CD4-positive, alpha-beta T cell treated with Interleukin-15 for 4 hours (primary cell): ENCODE data around the gene RASD1.
"Not testable (repeated sequence)": the region's sequence is repeated elsewhere in the genome, so short reads cannot be mapped to it uniquely, and the experiment has no call there.

Experiments used
- DNase-seq: peaks from one replicate; pipeline ENCODE4 v3.0.0-alpha.2; 2020; ENCODE audit warnings: low spot score

The RASD1 gene

DNA sequence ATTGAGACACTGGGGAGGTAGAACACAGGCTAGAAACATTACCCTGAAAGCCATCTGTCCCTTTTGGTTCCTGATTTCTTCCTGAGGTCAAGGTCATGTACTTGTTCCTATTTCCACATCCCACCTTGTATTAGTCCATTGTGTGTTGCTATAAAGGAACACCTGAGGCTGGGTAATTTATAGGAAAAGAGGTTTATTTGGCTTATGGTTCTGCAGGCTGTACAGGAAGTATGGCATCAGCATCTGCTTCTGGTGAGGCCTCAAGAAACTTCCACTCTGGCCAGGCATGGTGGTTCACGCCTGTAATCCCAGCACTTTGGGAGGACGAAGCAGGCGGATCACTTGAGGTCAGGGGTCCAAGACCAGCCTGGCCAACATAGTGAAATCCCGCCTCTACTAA lies 26.8 kb downstream of the RASD1 start:
- DNase-seq: no peak

- DNase-seq: no peak
Observed at GRCh38 chr17:17468217-17469010, 27.8 kb downstream of the RASD1 start.

DNA sequence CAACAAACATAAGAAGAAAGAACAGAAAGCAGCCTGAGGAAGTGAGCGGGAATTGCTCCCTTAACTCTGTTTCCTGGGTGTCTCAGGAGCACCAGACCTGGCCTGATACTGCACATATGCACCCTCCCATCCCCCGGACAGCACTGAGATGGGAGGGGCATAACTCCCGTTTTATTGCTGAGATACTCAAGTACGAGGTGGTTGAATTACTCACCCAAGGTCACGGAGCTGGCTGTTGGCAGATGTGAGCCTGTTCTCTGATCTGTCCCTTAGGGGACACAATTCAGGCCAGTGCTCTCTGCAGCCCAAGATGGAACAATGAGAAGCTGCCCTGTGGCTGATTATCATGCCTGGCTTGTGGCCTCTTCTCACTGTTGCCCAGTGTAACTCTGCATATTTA lies 28.5 kb downstream of the RASD1 start:
- DNase-seq: no peak

DNA sequence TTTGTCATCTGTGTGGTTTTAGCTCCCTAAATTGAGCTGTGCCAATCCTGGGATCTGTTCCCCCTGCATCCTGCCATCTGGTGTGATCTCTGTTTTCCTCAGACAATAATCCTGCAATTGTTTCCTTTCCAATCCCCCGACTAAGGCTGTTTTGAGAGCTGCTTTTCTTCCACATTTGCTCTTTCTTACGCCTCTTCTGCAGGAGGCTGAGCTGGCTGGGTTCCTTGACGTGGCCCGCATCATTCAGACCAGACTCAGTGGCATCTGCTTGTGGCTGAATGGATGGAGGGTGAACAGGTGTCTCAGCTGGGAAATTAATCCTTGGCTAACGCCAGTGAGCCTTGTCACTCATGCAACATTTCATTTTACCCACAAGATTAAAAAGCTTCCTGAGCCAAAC lies 29.2 kb downstream of the RASD1 start:
- no peak for DNase-seq

- no peak for DNase-seq
Observed at GRCh38 chr17:17466511-17466910, 29.7 kb downstream of the RASD1 start.

GRCh38 chr17:17465878-17466277 lies 30.3 kb downstream of the RASD1 start:
- not testable (repeated sequence) for DNase-seq

GRCh38 chr17:17463821-17464220 lies 32.4 kb downstream of the RASD1 start:
- DNase-seq: no peak

DNA sequence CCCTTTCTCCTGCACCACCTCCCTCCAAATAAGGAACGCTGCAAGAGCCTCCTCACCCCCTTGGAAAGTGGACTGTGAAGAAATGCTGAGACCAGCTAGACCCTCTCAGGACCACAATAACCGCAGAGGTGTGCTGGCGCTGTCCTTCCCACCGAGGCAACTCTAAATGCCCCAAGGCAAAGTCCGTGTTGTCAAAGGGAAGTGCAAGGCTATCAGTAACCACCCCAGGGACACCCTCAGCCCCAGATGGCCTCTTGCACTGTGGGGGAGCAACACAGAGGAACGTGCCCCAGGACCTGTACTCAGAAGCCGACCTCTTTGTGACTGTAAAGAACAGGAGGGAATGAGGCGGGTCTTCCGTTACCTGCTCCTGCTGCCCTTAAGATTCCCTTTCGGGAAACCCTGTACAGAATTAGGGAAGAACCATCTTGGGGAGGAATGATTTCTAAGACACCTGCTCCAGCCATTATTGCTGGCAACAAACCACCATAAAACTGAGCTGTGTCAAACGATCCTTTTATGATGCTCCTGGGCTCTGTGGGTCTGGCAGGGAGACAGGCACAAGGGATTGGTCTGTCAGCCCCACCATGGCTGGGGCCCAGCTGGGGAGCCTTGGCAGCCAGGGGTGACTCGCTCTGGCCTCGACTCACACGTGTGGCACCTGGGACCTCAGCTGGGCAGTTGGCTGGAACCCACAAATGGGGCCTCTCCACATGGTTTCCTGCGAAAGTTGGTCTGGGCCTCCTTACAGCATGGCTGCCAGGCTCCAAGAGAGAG lies 34.0 kb downstream of the RASD1 start:
- no peak for DNase-seq

DNA sequence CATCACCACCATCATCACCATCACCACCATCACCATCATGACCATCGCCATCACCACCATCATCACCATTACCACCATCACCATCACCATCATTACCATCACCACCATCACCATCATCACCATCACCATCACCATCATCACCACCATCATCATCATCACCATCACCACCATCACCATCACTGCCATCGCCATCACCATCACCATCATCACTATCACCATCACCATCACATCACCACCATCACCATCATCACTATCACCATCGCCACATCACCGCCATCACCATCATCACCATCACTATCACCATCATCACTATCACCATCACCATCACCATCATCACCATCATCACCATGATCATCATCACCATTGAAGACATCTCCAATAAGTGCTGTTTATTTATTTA lies 36.2 kb downstream of the RASD1 start:
- no peak for DNase-seq

DNA sequence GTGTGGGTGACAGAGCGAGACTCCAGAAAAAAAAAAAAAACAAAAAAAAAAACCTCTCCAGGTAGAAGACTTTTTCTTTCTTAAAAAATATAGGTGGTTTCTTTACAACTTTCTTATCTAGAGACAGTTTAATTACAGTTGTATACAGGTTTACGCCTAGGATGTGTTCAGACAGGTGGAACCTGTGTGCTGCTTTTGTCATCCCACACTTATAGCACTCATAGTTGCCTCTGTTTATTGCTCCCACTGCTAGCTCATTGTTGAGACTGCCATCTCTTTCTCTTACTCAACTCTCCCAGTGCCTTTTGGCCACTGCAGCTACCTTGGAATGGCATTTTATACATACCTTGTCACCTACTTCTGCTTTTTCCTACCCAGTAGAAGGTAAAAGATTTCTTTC lies 38.5 kb downstream of the RASD1 start:
- DNase-seq: no peak

GRCh38 chr17:17456251-17456650 lies 39.9 kb downstream of the RASD1 start:
- DNase-seq: no peak

- no peak for DNase-seq
Observed at GRCh38 chr17:17455173-17455572, 41.0 kb downstream of the RASD1 start.

GRCh38 chr17:17454700-17455099 lies 41.5 kb downstream of the RASD1 start:
- not testable (repeated sequence) for DNase-seq

GRCh38 chr17:17454276-17454675 lies 41.9 kb downstream of the RASD1 start:
- DNase-seq: no peak

DNA sequence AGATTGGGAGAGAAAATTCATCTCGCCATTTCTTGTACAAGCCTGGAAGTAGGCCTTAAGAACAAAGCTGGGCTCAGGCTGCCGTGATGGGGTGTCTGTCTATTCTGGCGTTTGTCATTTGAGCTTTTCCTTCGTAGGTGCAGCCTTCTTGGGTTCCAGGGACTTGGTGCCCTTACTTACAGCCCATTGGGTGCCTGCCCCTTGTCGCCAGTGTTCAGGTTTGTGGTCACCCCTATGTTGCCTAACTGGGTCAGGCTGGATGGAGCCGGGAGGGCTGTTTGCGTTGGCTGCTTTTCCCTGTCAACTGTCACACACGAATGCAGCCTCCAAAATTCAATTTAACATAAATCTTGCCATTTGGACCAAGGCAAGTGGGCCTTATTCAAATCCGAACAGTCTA lies 43.1 kb downstream of the RASD1 start:
- DNase-seq: no peak

- no peak for DNase-seq
Observed at GRCh38 chr17:17448723-17449122, 47.5 kb downstream of the RASD1 start.

GRCh38 chr17:17448076-17448475 lies 48.1 kb downstream of the RASD1 start:
- no peak for DNase-seq

- no peak for DNase-seq
Observed at GRCh38 chr17:17447264-17447663, 48.9 kb downstream of the RASD1 start.

DNA sequence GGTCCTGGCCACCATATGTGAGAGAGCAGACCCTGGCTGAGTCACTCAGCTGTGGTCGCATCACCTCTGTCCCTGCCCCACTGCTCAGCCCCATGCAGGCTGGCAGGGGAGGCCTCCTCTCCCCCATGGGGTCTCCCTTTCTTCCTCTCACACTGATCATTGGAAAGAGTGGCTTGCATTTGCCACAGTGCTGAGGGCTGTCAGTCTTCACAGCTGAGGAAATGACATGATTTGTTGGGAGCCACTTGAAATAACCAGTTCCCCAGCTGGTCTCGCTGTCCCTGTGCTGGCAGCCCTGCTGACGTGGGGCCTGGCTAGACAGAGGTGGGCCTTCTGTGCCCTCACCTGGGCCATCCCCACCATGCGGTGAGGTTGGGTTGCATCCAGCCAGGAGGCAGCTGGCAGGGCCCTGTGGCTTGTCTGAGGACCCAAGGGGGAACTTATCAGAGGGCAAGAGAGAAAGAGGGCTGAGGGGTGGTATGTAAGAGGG lies 49.5 kb downstream of the RASD1 start:
- DNase-seq: no peak

DNA sequence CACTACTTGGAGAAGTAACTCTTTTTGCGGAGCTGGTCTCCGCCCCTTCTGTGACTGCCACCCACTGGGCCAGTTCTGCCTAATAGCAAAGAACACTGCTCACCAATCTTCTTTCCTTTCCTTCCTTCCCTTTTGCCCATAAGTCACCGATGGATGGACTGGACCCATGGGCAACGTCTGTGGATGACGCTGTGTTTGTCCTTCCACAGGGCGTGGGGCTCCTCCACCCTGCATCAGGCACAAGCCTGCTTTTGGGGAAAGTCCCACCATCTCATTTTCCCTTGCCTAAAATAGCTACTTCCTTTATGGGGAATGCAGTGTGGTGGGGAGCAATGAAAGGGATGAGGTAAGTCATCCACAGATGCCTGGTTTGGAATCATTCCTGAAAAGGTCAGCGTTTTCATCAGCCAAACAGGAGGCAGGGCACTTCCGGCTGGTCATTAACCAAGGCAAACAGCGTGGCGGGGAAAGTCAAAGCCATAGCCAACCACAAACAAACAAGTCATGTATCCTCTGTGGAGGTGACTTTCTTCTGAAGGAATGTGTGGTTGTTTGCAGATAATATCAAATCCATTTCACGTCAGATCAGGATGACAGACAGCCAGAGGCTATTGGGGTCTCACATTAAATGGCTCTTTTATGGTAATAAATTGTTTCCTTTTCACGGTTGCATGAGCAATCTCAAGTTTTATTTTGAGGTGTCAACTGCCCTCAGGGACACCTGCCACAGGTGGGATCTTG lies 50.1 kb downstream of the RASD1 start:
- DNase-seq: no peak

GRCh38 chr17:17445296-17445924 lies 50.8 kb downstream of the RASD1 start:
- no peak for DNase-seq
